KBM-7 (cell line): Measurements from ENCODE around the gene TMEM161B.
"Not testable (repeated sequence)": the region's sequence is repeated elsewhere in the genome, so short reads cannot be mapped to it uniquely, and the experiment has no call there.

Experiments used
- DNase-seq: peaks from one replicate; pipeline ENCODE4 v3.0.0-alpha.2; 2015
- in situ Hi-C: fragments of 300-500 bp; cut with MboI; formaldehyde crosslinking; loops from 2 replicates; pipeline ENCODE4 v1.14.3; 2020; ENCODE audit warnings: low sequenced_read_pairs, low pct_unique_long_range_greater_than_20kb, mixed read lengths

The TMEM161B gene

GRCh38 chr5:88251048-88251711, 17.5 kb downstream of the TMEM161B start:
- in situ Hi-C loops = no loop called here
- DNase-seq = no peak

- in situ Hi-C loops = no loop called here
- DNase-seq = no peak
Observed at GRCh38 chr5:88250010-88250409, 18.6 kb downstream of the TMEM161B start.

GRCh38 chr5:88248743-88249540, 19.7 kb downstream of the TMEM161B start:
- in situ Hi-C loops = no loop called here
- DNase-seq = no peak

- in situ Hi-C loops = no loop called here
- no peak for DNase-seq
Observed at GRCh38 chr5:88248094-88248493, 20.6 kb downstream of the TMEM161B start.

GRCh38 chr5:88245893-88246244, 22.8 kb downstream of the TMEM161B start:
- DNase-seq = no peak
- in situ Hi-C loops = no loop called here

- in situ Hi-C loops = no loop called here
- no peak for DNase-seq
Observed at GRCh38 chr5:88245241-88245892, 23.3 kb downstream of the TMEM161B start.

GRCh38 chr5:88244686-88245085, 24.0 kb downstream of the TMEM161B start:
- in situ Hi-C loops = no loop called here
- no peak for DNase-seq

GRCh38 chr5:88243493-88243892, 25.2 kb downstream of the TMEM161B start:
- in situ Hi-C loops = not testable (repeated sequence)
- peak; percentile 8 for DNase-seq

- no peak for DNase-seq
- in situ Hi-C loops = no loop called here
Observed at GRCh38 chr5:88238732-88239131, 29.9 kb downstream of the TMEM161B start.

- no peak for DNase-seq
- in situ Hi-C loops = no loop called here
Observed at GRCh38 chr5:88236866-88237642, 31.6 kb downstream of the TMEM161B start.

GRCh38 chr5:88235828-88236227, 32.8 kb downstream of the TMEM161B start:
- in situ Hi-C loops = no loop called here
- DNase-seq = no peak

GRCh38 chr5:88235346-88235745, 33.3 kb downstream of the TMEM161B start:
- no peak for DNase-seq
- in situ Hi-C loops = no loop called here

- DNase-seq = no peak
- in situ Hi-C loops = no loop called here
Observed at GRCh38 chr5:88230546-88231066, 38.0 kb downstream of the TMEM161B start.

GRCh38 chr5:88226881-88227450, 41.7 kb downstream of the TMEM161B start:
- no peak for DNase-seq
- in situ Hi-C loops = no loop called here

GRCh38 chr5:88214655-88215054, 54.0 kb downstream of the TMEM161B start:
- in situ Hi-C loops = no loop called here
- DNase-seq = no peak

- no peak for DNase-seq
- in situ Hi-C loops = no loop called here
Observed at GRCh38 chr5:88207575-88207974, 61.1 kb downstream of the TMEM161B start.

GRCh38 chr5:88203981-88204750, 64.5 kb downstream of the TMEM161B start:
- in situ Hi-C loops = no loop called here
- DNase-seq = no peak

GRCh38 chr5:88195636-88196035, 73.0 kb downstream of the TMEM161B start:
- in situ Hi-C loops = no loop called here
- no peak for DNase-seq
